Neural progenitor cell (in vitro differentiated cells): ENCODE results near the gene UBC.

Experiments
- EZH2 ChIP-seq: fragments of 200-600 bp; sonication (generic); IDR thresholded peaks from 2 replicates; pipeline ENCODE4 v1.6.1; 2017; ENCODE audit warnings: antibody characterized with exemption, mild to moderate bottlenecking, moderate library complexity
- TF ChIP-seq, protein P1 (sequence below): fragments of 200-600 bp; sonication (generic); IDR thresholded peaks from 2 replicates; pipeline ENCODE4 v1.5.1; 2017; ENCODE audit warnings: antibody characterized with exemption, mild to moderate bottlenecking

- TF ChIP-seq, protein P1, sequence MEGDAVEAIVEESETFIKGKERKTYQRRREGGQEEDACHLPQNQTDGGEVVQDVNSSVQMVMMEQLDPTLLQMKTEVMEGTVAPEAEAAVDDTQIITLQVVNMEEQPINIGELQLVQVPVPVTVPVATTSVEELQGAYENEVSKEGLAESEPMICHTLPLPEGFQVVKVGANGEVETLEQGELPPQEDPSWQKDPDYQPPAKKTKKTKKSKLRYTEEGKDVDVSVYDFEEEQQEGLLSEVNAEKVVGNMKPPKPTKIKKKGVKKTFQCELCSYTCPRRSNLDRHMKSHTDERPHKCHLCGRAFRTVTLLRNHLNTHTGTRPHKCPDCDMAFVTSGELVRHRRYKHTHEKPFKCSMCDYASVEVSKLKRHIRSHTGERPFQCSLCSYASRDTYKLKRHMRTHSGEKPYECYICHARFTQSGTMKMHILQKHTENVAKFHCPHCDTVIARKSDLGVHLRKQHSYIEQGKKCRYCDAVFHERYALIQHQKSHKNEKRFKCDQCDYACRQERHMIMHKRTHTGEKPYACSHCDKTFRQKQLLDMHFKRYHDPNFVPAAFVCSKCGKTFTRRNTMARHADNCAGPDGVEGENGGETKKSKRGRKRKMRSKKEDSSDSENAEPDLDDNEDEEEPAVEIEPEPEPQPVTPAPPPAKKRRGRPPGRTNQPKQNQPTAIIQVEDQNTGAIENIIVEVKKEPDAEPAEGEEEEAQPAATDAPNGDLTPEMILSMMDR, result no peak
- no peak for TF ChIP-seq EZH2
These were observed 13.9 kb upstream of the UBC start for GRCh38 chr12:124928095-124928911.
